ENCODE data around the gene ENPP4. TPM values are rescaled to one million over a fixed set of nuclear protein-coding genes. Genes with fewer than 3 reads are reported as not detected.
"Not testable (repeated sequence)": the region's sequence is repeated elsewhere in the genome, so short reads cannot be mapped to it uniquely, and the experiment has no call there.

The ENPP4 gene
- total RNA-seq, 1 experiment from 2014 or later: 0.34 TPM

GRCh38 chr6:46137387-46137786, 7.6 kb downstream of the ENPP4 start:
- BruUV-seq (replicated peaks): no TSS peak
- ChIA-PET CTCF (no interaction called here), POLR2A (ENCODE audit: low non-redundant PET) (no interaction called here)
- Histone ChIP-seq H3K27ac (ENCODE audit: low read depth, low read length, poor library complexity, severe bottlenecking) (no peak overlapping the region), H3K36me3 (ENCODE audit: insufficient read depth, low read length, poor library complexity, severe bottlenecking) (no peaks in the 10 kb centered on the region), H3K27me3 (replicated peaks; ENCODE audit: insufficient read depth, low read depth, low read length, poor library complexity) (peaks cover 57% of the 10 kb centered on the region), H3K4me3 (ENCODE audit: low read depth, low read length, poor library complexity, severe bottlenecking) (no peak overlapping the region), H3K4me1 (ENCODE audit: insufficient read depth, low read length, poor library complexity, severe bottlenecking) (no peaks in the 10 kb centered on the region), H3K9me3 (ENCODE audit: low read depth, low read length, poor library complexity, severe bottlenecking) (no peaks in the 10 kb centered on the region)
- DNase-seq (ENCODE audit: low spot score): no peak
- TF ChIP-seq EZH2 (IDR thresholded peaks at IDR 0.05; ENCODE audit: borderline replicate concordance, low read depth, low read length, poor library complexity, severe bottlenecking) (no peak), CTCF (conservative IDR thresholded peaks at IDR 0.05; ENCODE audit: low read depth, low read length) (no peak)
- intact Hi-C loops (cut with micrococcal nuclease; ENCODE audit: unreplicated experiment): no loop called here

GRCh38 chr6:46138281-46138680, 8.5 kb downstream of the ENPP4 start:
- intact Hi-C loops (cut with micrococcal nuclease; ENCODE audit: unreplicated experiment): no loop called here
- ChIA-PET POLR2A (ENCODE audit: low non-redundant PET) (no interaction called here), CTCF (no interaction called here)
- Histone ChIP-seq H3K4me1 (ENCODE audit: insufficient read depth, low read length, poor library complexity, severe bottlenecking) (no peaks in the 10 kb centered on the region), H3K27me3 (replicated peaks; ENCODE audit: insufficient read depth, low read depth, low read length, poor library complexity) (peaks cover 57% of the 10 kb centered on the region), H3K27ac (ENCODE audit: low read depth, low read length, poor library complexity, severe bottlenecking) (no peak overlapping the region), H3K36me3 (ENCODE audit: insufficient read depth, low read length, poor library complexity, severe bottlenecking) (no peaks in the 10 kb centered on the region), H3K4me3 (ENCODE audit: low read depth, low read length, poor library complexity, severe bottlenecking) (no peak overlapping the region), H3K9me3 (ENCODE audit: low read depth, low read length, poor library complexity, severe bottlenecking) (no peaks in the 10 kb centered on the region)
- TF ChIP-seq EZH2 (IDR thresholded peaks at IDR 0.05; ENCODE audit: borderline replicate concordance, low read depth, low read length, poor library complexity, severe bottlenecking): no peak
- DNase-seq (ENCODE audit: low spot score): no peak
- no TSS peak for BruUV-seq (replicated peaks)

- CTCF ChIA-PET: no interaction called here
These were observed 14.5 kb downstream of the ENPP4 start for GRCh38 chr6:46144270-46144669.

GRCh38 chr6:46149066-46149465, 19.3 kb downstream of the ENPP4 start:
- H3K4me1 ChIP-seq (ENCODE audit: insufficient read depth, low read length, poor library complexity, severe bottlenecking); H3K27ac ChIP-seq (ENCODE audit: low read depth, low read length, poor library complexity, severe bottlenecking); intact Hi-C loops (cut with micrococcal nuclease; ENCODE audit: unreplicated experiment); H3K36me3 ChIP-seq (ENCODE audit: insufficient read depth, low read length, poor library complexity, severe bottlenecking); H3K9me3 ChIP-seq (ENCODE audit: low read depth, low read length, poor library complexity, severe bottlenecking); POLR2A ChIA-PET (ENCODE audit: low non-redundant PET); H3K4me3 ChIP-seq (ENCODE audit: low read depth, low read length, poor library complexity, severe bottlenecking); CTCF ChIA-PET; BruUV-seq (replicated peaks); DNase-seq (ENCODE audit: low spot score): not testable (repeated sequence)
- peaks cover 29% of the 10 kb centered on the region for H3K27me3 ChIP-seq (replicated peaks; ENCODE audit: insufficient read depth, low read depth, low read length, poor library complexity)

More at GRCh38 chr6:46144270-46144669, 14.5 kb downstream of the ENPP4 start:
- no peak for DNase-seq (ENCODE audit: low spot score)
- Histone ChIP-seq H3K27me3 (replicated peaks; ENCODE audit: insufficient read depth, low read depth, low read length, poor library complexity) (peaks cover 32% of the 10 kb centered on the region), H3K9me3 (ENCODE audit: low read depth, low read length, poor library complexity, severe bottlenecking) (no peaks in the 10 kb centered on the region), H3K4me1 (ENCODE audit: insufficient read depth, low read length, poor library complexity, severe bottlenecking) (no peaks in the 10 kb centered on the region), H3K27ac (ENCODE audit: low read depth, low read length, poor library complexity, severe bottlenecking) (no peak overlapping the region), H3K36me3 (ENCODE audit: insufficient read depth, low read length, poor library complexity, severe bottlenecking) (no peaks in the 10 kb centered on the region), H3K4me3 (ENCODE audit: low read depth, low read length, poor library complexity, severe bottlenecking) (no peak overlapping the region)
- POLR2A ChIA-PET (ENCODE audit: low non-redundant PET): no interaction called here
- TF ChIP-seq CTCF (conservative IDR thresholded peaks at IDR 0.05; ENCODE audit: low read depth, low read length) (no peak), EZH2 (IDR thresholded peaks at IDR 0.05; ENCODE audit: borderline replicate concordance, low read depth, low read length, poor library complexity, severe bottlenecking) (no peak)
- no TSS peak for BruUV-seq (replicated peaks)
- intact Hi-C loops (cut with micrococcal nuclease; ENCODE audit: unreplicated experiment): no loop called here

Measured in A673 (cell line).